GM12873 (cell line): Measurements from ENCODE around the gene HOXC13.

Experiments
- CTCF ChIP-seq: IDR thresholded peaks from 2 replicates; pipeline ENCODE4 v1.5.1; 2012; ENCODE audit warnings: low read depth, mild to moderate bottlenecking, moderate library complexity, low read length, control low read depth; ENCODE audit not compliant: insufficient read depth; ENCODE audit errors: missing control alignments

The HOXC13 gene

GRCh38 chr12:53938326-53939140, at the start of gene HOXC13:
Gene HOXC13 (plus strand): TSS chr12:53938831. CDS start chr12:53938907, 76 bp downstream.
- no peak for TF ChIP-seq CTCF

GRCh38 chr12:53890081-53890480, 48.5 kb upstream of the HOXC13 start:
- TF ChIP-seq CTCF = no peak

- no peak for TF ChIP-seq CTCF
Measured at GRCh38 chr12:53892762-53893395, 45.8 kb upstream of the HOXC13 start.

GRCh38 chr12:53899230-53899629, 39.4 kb upstream of the HOXC13 start:
- no peak for TF ChIP-seq CTCF

GRCh38 chr12:53907103-53907502, 31.5 kb upstream of the HOXC13 start:
- TF ChIP-seq CTCF = no peak

GRCh38 chr12:53916788-53917655, 21.6 kb upstream of the HOXC13 start:
- no peak for TF ChIP-seq CTCF
